ENCODE data around the gene PIN1. TPM values are rescaled to one million over a fixed set of nuclear protein-coding genes. Genes with fewer than 3 reads are reported as not detected.

PIN1 gene
- total RNA-seq, 1 experiment from 2014 or later: 107 TPM

DNA sequence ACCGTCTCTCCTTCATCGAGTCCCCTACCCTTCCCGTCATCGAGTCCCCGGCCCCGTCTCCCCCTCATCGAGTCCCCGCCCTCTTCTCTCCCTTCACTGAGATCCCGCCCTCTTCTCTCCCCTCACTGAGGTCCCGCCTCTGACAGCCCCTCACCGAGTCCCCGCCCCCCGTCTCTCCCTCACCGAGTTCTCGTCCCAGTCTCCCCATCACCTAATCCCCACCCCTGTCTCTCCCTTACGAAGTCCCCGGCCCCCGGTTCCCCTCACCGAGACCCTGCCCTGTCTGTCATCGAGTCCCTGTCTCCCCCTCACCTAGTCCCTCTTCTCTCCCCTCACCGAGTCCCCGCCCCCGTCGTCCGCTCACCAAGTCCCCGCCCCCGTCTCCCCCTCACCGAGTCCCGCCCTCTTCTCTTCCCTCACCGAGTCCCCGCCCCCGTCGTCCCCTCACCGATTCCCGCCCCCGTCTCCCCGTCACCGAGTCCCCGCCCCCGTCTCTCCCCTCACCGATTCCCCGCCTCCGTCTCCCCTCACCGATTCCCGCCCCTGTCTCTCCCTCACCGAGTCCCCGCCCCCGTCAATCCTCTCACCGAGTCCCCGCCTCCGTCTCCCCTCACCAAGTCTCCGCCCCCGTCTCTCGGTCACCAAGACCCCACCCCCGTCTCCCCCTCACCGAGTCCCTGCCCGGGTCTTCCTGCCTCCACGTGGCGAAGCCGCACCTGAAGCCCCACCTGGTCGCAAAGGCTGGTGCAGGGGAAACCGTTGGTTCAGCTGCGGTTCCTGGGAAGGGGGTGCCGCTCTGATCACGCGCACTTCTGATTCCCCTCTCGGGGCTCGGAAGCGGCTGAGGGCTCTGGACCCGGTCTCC is 42.7 kb upstream of the PIN1 start (continued):
- TF ChIP-seq, protein P1, sequence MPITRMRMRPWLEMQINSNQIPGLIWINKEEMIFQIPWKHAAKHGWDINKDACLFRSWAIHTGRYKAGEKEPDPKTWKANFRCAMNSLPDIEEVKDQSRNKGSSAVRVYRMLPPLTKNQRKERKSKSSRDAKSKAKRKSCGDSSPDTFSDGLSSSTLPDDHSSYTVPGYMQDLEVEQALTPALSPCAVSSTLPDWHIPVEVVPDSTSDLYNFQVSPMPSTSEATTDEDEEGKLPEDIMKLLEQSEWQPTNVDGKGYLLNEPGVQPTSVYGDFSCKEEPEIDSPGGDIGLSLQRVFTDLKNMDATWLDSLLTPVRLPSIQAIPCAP (CRISPR knock-in tag; IDR thresholded peaks at IDR 0.05): peak; percentile 58; the same call in 1 of the 2 replicates
- TF ChIP-seq JAZF1 (CRISPR knock-in tag; IDR thresholded peaks at IDR 0.05) (no peak), NR1H2 (CRISPR knock-in tag; IDR thresholded peaks at IDR 0.05) (no peak), ZBTB21 (CRISPR knock-in tag; IDR thresholded peaks at IDR 0.05; ENCODE audit: borderline replicate concordance) (no peak), TEAD1 (CRISPR knock-in tag; IDR thresholded peaks at IDR 0.05) (0 out of 2 replicates have a peak, but pooled peaks have one; percentile 6), FOXP1 (CRISPR knock-in tag; IDR thresholded peaks at IDR 0.05; ENCODE audit: borderline replicate concordance) (no peak), NFYB (CRISPR knock-in tag; conservative IDR thresholded peaks at IDR 0.05; ENCODE audit: low read depth) (no peak), ESRRA (CRISPR knock-in tag; IDR thresholded peaks at IDR 0.05; ENCODE audit: borderline replicate concordance) (peak; percentile 74; the same call in 1 of the 2 replicates), NFE2L1 (CRISPR knock-in tag; IDR thresholded peaks at IDR 0.05) (no peak)
- TF ChIP-seq, protein P2, sequence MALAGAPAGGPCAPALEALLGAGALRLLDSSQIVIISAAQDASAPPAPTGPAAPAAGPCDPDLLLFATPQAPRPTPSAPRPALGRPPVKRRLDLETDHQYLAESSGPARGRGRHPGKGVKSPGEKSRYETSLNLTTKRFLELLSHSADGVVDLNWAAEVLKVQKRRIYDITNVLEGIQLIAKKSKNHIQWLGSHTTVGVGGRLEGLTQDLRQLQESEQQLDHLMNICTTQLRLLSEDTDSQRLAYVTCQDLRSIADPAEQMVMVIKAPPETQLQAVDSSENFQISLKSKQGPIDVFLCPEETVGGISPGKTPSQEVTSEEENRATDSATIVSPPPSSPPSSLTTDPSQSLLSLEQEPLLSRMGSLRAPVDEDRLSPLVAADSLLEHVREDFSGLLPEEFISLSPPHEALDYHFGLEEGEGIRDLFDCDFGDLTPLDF (CRISPR knock-in tag; IDR thresholded peaks at IDR 0.05): no peak
- TF ChIP-seq, protein P3, sequence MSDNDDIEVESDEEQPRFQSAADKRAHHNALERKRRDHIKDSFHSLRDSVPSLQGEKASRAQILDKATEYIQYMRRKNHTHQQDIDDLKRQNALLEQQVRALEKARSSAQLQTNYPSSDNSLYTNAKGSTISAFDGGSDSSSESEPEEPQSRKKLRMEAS (CRISPR knock-in tag; IDR thresholded peaks at IDR 0.05): peak; percentile 95
- TF ChIP-seq, protein P4, sequence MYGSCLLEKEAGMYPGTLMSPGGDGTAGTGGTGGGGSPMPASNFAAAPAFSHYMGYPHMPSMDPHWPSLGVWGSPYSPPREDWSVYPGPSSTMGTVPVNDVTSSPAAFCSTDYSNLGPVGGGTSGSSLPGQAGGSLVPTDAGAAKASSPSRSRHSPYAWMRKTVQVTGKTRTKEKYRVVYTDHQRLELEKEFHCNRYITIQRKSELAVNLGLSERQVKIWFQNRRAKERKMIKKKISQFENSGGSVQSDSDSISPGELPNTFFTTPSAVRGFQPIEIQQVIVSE (CRISPR knock-in tag; IDR thresholded peaks at IDR 0.05; ENCODE audit: borderline replicate concordance): no peak
- TF ChIP-seq, protein P5, sequence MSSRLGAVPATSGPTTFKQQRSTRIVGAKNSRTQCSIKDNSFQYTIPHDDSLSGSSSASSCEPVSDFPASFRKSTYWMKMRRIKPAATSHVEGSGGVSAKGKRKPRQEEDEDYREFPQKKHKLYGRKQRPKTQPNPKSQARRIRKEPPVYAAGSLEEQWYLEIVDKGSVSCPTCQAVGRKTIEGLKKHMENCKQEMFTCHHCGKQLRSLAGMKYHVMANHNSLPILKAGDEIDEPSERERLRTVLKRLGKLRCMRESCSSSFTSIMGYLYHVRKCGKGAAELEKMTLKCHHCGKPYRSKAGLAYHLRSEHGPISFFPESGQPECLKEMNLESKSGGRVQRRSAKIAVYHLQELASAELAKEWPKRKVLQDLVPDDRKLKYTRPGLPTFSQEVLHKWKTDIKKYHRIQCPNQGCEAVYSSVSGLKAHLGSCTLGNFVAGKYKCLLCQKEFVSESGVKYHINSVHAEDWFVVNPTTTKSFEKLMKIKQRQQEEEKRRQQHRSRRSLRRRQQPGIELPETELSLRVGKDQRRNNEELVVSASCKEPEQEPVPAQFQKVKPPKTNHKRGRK (CRISPR knock-in tag; IDR thresholded peaks at IDR 0.05; ENCODE audit: borderline replicate concordance): no peak
- TF ChIP-seq, protein P6, sequence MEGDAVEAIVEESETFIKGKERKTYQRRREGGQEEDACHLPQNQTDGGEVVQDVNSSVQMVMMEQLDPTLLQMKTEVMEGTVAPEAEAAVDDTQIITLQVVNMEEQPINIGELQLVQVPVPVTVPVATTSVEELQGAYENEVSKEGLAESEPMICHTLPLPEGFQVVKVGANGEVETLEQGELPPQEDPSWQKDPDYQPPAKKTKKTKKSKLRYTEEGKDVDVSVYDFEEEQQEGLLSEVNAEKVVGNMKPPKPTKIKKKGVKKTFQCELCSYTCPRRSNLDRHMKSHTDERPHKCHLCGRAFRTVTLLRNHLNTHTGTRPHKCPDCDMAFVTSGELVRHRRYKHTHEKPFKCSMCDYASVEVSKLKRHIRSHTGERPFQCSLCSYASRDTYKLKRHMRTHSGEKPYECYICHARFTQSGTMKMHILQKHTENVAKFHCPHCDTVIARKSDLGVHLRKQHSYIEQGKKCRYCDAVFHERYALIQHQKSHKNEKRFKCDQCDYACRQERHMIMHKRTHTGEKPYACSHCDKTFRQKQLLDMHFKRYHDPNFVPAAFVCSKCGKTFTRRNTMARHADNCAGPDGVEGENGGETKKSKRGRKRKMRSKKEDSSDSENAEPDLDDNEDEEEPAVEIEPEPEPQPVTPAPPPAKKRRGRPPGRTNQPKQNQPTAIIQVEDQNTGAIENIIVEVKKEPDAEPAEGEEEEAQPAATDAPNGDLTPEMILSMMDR (IDR thresholded peaks at IDR 0.05): no peak
- TF ChIP-seq, protein P7, sequence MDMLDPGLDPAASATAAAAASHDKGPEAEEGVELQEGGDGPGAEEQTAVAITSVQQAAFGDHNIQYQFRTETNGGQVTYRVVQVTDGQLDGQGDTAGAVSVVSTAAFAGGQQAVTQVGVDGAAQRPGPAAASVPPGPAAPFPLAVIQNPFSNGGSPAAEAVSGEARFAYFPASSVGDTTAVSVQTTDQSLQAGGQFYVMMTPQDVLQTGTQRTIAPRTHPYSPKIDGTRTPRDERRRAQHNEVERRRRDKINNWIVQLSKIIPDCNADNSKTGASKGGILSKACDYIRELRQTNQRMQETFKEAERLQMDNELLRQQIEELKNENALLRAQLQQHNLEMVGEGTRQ (CRISPR knock-in tag; IDR thresholded peaks at IDR 0.05): peak; percentile 38; the same call in 1 of the 2 replicates
- TF ChIP-seq, protein P8, sequence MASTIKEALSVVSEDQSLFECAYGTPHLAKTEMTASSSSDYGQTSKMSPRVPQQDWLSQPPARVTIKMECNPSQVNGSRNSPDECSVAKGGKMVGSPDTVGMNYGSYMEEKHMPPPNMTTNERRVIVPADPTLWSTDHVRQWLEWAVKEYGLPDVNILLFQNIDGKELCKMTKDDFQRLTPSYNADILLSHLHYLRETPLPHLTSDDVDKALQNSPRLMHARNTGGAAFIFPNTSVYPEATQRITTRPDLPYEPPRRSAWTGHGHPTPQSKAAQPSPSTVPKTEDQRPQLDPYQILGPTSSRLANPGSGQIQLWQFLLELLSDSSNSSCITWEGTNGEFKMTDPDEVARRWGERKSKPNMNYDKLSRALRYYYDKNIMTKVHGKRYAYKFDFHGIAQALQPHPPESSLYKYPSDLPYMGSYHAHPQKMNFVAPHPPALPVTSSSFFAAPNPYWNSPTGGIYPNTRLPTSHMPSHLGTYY (CRISPR knock-in tag; IDR thresholded peaks at IDR 0.05): no peak
- TF ChIP-seq, protein P9, sequence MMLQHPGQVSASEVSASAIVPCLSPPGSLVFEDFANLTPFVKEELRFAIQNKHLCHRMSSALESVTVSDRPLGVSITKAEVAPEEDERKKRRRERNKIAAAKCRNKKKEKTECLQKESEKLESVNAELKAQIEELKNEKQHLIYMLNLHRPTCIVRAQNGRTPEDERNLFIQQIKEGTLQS (CRISPR knock-in tag; conservative IDR thresholded peaks at IDR 0.05): no peak
